Activated T-helper 2 cell treated with anti-CD3 and anti-CD28 coated beads, Interferon-gamma antibody, Interleukin-2, Interleukin-4, amounts not matched to agents 10 μg/mL and 5 μg/mL and 100 μg/mL, durations not matched to agents 14 hours and 24 hours and 36 hours (primary cell): ENCODE data around the gene TYW1B. TPM values are rescaled to one million over a fixed set of nuclear protein-coding genes. Genes with fewer than 3 reads are reported as not detected.
"Not testable (repeated sequence)": the region's sequence is repeated elsewhere in the genome, so short reads cannot be mapped to it uniquely, and the experiment has no call there.

ENCODE experiments used
- DNase-seq: peaks from one replicate; pipeline ENCODE4 v3.0.0; 2021; ENCODE audit warnings: low spot score
- H3K27ac Mint-ChIP-seq: one replicate; pipeline ENCODE4 v1.8.0; 2021; ENCODE audit warnings: mixed read lengths
- H3K27me3 Mint-ChIP-seq: one replicate; pipeline ENCODE4 v1.8.0; 2021; ENCODE audit warnings: low read depth, mixed read lengths
- H3K36me3 Mint-ChIP-seq: one replicate; pipeline ENCODE4 v1.8.0; 2021; ENCODE audit warnings: low read depth, mixed read lengths
- H3K4me1 Mint-ChIP-seq: one replicate; pipeline ENCODE4 v1.8.0; 2021; ENCODE audit warnings: low read depth, mixed read lengths
- H3K4me3 Mint-ChIP-seq: one replicate; pipeline ENCODE4 v1.8.0; 2021; ENCODE audit warnings: low read depth, mild to moderate bottlenecking, moderate library complexity, mixed read lengths
- H3K9me3 Mint-ChIP-seq: one replicate; pipeline ENCODE4 v1.8.0; 2021; ENCODE audit warnings: mixed read lengths
- intact Hi-C: fragments of 100-400 bp; cut with micrococcal nuclease; formaldehyde crosslinking; loops from one replicate; pipeline ENCODE4 v1.15.1; 2023
- total RNA-seq: library from RNA; stranded (reverse); gene quantifications from 2 replicates; pipeline ENCODE4 v1.2.3, GENCODE V29; 2022

Gene TYW1B
- total RNA-seq, 1 donor from 2014 or later = 3.6 TPM

- H3K4me1 Mint-ChIP-seq, H3K27me3 Mint-ChIP-seq, H3K27ac Mint-ChIP-seq, intact Hi-C loops, DNase-seq, H3K4me3 Mint-ChIP-seq, H3K36me3 Mint-ChIP-seq: not testable (repeated sequence)
- H3K9me3 Mint-ChIP-seq = peaks cover 14% of the 10 kb centered on the region
Observed at GRCh38 chr7:72559546-72559945, 268.5 kb downstream of the TYW1B start.

- H3K9me3 Mint-ChIP-seq = peaks cover 16% of the 10 kb centered on the region
- H3K27ac Mint-ChIP-seq, H3K27me3 Mint-ChIP-seq, intact Hi-C loops, DNase-seq, H3K4me3 Mint-ChIP-seq, H3K4me1 Mint-ChIP-seq, H3K36me3 Mint-ChIP-seq: not testable (repeated sequence)
Observed at GRCh38 chr7:72556733-72557132, 271.3 kb downstream of the TYW1B start.

- intact Hi-C loops, H3K36me3 Mint-ChIP-seq, H3K27ac Mint-ChIP-seq, H3K9me3 Mint-ChIP-seq, DNase-seq, H3K4me1 Mint-ChIP-seq, H3K4me3 Mint-ChIP-seq, H3K27me3 Mint-ChIP-seq: not testable (repeated sequence)
Observed at GRCh38 chr7:72555238-72555637, 272.8 kb downstream of the TYW1B start.

- H3K27ac Mint-ChIP-seq, H3K36me3 Mint-ChIP-seq, H3K4me3 Mint-ChIP-seq, intact Hi-C loops, H3K27me3 Mint-ChIP-seq, H3K4me1 Mint-ChIP-seq, DNase-seq: not testable (repeated sequence)
- H3K9me3 Mint-ChIP-seq = peaks cover 10% of the 10 kb centered on the region
Observed at GRCh38 chr7:72554401-72554800, 273.6 kb downstream of the TYW1B start.

GRCh38 chr7:72550454-72550853 is 277.5 kb downstream of the TYW1B start:
- not testable (repeated sequence) for H3K4me1 Mint-ChIP-seq, H3K27ac Mint-ChIP-seq

GRCh38 chr7:72546586-72547237 is 281.3 kb downstream of the TYW1B start:
- intact Hi-C loops, DNase-seq, H3K4me1 Mint-ChIP-seq, H3K27ac Mint-ChIP-seq, H3K27me3 Mint-ChIP-seq, H3K4me3 Mint-ChIP-seq, H3K9me3 Mint-ChIP-seq, H3K36me3 Mint-ChIP-seq: not testable (repeated sequence)

More at GRCh38 chr7:72550454-72550853, 277.5 kb downstream of the TYW1B start:
- H3K36me3 Mint-ChIP-seq, intact Hi-C loops, DNase-seq, H3K4me3 Mint-ChIP-seq, H3K27me3 Mint-ChIP-seq, H3K9me3 Mint-ChIP-seq: not testable (repeated sequence)

GRCh38 chr7:72544531-72544930 is 283.5 kb downstream of the TYW1B start:
- H3K4me3 Mint-ChIP-seq, H3K4me1 Mint-ChIP-seq, DNase-seq, H3K9me3 Mint-ChIP-seq, H3K27me3 Mint-ChIP-seq, H3K36me3 Mint-ChIP-seq, intact Hi-C loops, H3K27ac Mint-ChIP-seq: not testable (repeated sequence)

GRCh38 chr7:72540923-72541322 is 287.1 kb downstream of the TYW1B start:
- no peak overlapping the region for H3K4me3 Mint-ChIP-seq
- H3K27me3 Mint-ChIP-seq = no peaks in the 10 kb centered on the region
- intact Hi-C loops = no loop called here
- H3K9me3 Mint-ChIP-seq = no peaks in the 10 kb centered on the region
- no peak for DNase-seq
- H3K36me3 Mint-ChIP-seq = no peaks in the 10 kb centered on the region
- H3K4me1 Mint-ChIP-seq = no peaks in the 10 kb centered on the region
- H3K27ac Mint-ChIP-seq = no peak overlapping the region

GRCh38 chr7:72540106-72540611 is 287.8 kb downstream of the TYW1B start:
- no peaks in the 10 kb centered on the region for H3K36me3 Mint-ChIP-seq
- DNase-seq = no peak
- no peaks in the 10 kb centered on the region for H3K27me3 Mint-ChIP-seq
- no peaks in the 10 kb centered on the region for H3K9me3 Mint-ChIP-seq
- H3K27ac Mint-ChIP-seq = no peak overlapping the region
- intact Hi-C loops = no loop called here
- H3K4me1 Mint-ChIP-seq = no peaks in the 10 kb centered on the region
- H3K4me3 Mint-ChIP-seq = no peak overlapping the region

GRCh38 chr7:72539702-72540101 is 288.3 kb downstream of the TYW1B start:
- intact Hi-C loops = no loop called here
- H3K27me3 Mint-ChIP-seq = no peaks in the 10 kb centered on the region
- H3K4me3 Mint-ChIP-seq = no peak overlapping the region
- no peaks in the 10 kb centered on the region for H3K9me3 Mint-ChIP-seq
- no peaks in the 10 kb centered on the region for H3K36me3 Mint-ChIP-seq
- H3K27ac Mint-ChIP-seq = no peak overlapping the region
- no peaks in the 10 kb centered on the region for H3K4me1 Mint-ChIP-seq
- DNase-seq = no peak

GRCh38 chr7:72538856-72539255 is 289.1 kb downstream of the TYW1B start:
- Mint-ChIP-seq H3K36me3 (no peaks in the 10 kb centered on the region), H3K4me3 (no peak overlapping the region), H3K27me3 (no peaks in the 10 kb centered on the region), H3K4me1 (no peaks in the 10 kb centered on the region), H3K9me3 (no peaks in the 10 kb centered on the region), H3K27ac (no peak overlapping the region)
- intact Hi-C loops = no loop called here
- DNase-seq = no peak

GRCh38 chr7:72538147-72538546 is 289.9 kb downstream of the TYW1B start:
- no peak overlapping the region for H3K4me3 Mint-ChIP-seq
- H3K27ac Mint-ChIP-seq = no peak overlapping the region
- no peaks in the 10 kb centered on the region for H3K27me3 Mint-ChIP-seq
- intact Hi-C loops = no loop called here
- no peaks in the 10 kb centered on the region for H3K9me3 Mint-ChIP-seq
- no peaks in the 10 kb centered on the region for H3K36me3 Mint-ChIP-seq
- DNase-seq = no peak
- no peaks in the 10 kb centered on the region for H3K4me1 Mint-ChIP-seq

- H3K27me3 Mint-ChIP-seq, H3K36me3 Mint-ChIP-seq, H3K4me1 Mint-ChIP-seq, H3K9me3 Mint-ChIP-seq, DNase-seq, H3K4me3 Mint-ChIP-seq, H3K27ac Mint-ChIP-seq, intact Hi-C loops: not testable (repeated sequence)
Observed at GRCh38 chr7:72536038-72536437, 292.0 kb downstream of the TYW1B start.

GRCh38 chr7:72531048-72531447 is 297.0 kb downstream of the TYW1B start:
- H3K4me1 Mint-ChIP-seq, DNase-seq, H3K36me3 Mint-ChIP-seq, H3K27ac Mint-ChIP-seq, H3K27me3 Mint-ChIP-seq, H3K4me3 Mint-ChIP-seq, intact Hi-C loops, H3K9me3 Mint-ChIP-seq: not testable (repeated sequence)
